ENCODE measurements around the gene AFDN. TPM values are rescaled to one million over a fixed set of nuclear protein-coding genes. Genes with fewer than 3 reads are reported as not detected.

The AFDN gene
- total RNA-seq, 1 donor from 2014 or later, result 102 TPM

DNA sequence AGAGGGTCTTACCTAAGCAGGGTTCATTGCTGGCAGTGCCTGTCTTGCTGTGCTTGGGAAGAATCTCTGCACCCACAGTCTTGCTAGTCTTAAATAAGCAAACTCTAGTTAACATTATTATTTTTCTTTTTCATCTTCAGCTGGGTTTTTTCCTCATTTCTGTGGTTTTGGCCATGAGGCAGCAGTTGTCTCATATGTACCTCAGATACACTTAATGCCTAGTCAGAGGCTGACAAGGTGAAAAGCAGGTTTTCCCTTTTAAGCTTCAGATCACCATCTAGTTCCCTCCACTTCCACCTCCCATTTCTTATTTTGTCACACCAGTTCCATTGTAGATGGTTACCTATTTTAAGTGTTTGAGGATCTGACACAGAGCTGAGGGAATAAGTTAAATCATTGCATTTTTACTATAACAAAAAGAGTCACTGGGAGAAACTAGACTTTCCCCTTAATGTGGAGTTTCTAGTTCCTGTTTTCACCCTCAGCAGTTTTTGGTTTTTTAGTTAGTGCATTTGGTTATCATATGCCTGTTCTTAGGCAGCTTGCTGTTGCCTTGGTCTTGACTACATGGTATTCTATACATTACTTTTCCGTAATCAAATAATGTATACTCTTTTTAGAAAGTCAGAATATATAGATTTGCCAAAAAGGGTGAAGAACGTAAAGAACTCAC lies 46.0 kb downstream of the AFDN start:
- TF ChIP-seq, protein P1, sequence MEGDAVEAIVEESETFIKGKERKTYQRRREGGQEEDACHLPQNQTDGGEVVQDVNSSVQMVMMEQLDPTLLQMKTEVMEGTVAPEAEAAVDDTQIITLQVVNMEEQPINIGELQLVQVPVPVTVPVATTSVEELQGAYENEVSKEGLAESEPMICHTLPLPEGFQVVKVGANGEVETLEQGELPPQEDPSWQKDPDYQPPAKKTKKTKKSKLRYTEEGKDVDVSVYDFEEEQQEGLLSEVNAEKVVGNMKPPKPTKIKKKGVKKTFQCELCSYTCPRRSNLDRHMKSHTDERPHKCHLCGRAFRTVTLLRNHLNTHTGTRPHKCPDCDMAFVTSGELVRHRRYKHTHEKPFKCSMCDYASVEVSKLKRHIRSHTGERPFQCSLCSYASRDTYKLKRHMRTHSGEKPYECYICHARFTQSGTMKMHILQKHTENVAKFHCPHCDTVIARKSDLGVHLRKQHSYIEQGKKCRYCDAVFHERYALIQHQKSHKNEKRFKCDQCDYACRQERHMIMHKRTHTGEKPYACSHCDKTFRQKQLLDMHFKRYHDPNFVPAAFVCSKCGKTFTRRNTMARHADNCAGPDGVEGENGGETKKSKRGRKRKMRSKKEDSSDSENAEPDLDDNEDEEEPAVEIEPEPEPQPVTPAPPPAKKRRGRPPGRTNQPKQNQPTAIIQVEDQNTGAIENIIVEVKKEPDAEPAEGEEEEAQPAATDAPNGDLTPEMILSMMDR (IDR thresholded peaks at IDR 0.05; ENCODE audit: insufficient read depth, low read depth, low read length), result no peak
- TF ChIP-seq EZH2 (IDR thresholded peaks at IDR 0.05; ENCODE audit: insufficient read depth, low read length), result no peak
- Mint-ChIP-seq H3K27me3 (ENCODE audit: low read depth, unreplicated experiment) (no peaks in the 10 kb centered on the region), H3K36me3 (ENCODE audit: low read depth, unreplicated experiment) (peaks cover 17% of the 10 kb centered on the region), H3K27ac (ENCODE audit: unreplicated experiment) (no peak overlapping the region), H3K4me1 (ENCODE audit: low read depth, unreplicated experiment) (peaks cover 13% of the 10 kb centered on the region), H3K9me3 (ENCODE audit: unreplicated experiment) (no peaks in the 10 kb centered on the region), H3K4me3 (ENCODE audit: unreplicated experiment) (no peak overlapping the region)
- Histone ChIP-seq H3K9me3 (ENCODE audit: insufficient read depth, low read depth, low read length) (no peaks in the 10 kb centered on the region), H3K4me3 (ENCODE audit: insufficient read depth, low read depth, low read length) (no peak overlapping the region), H3K9ac (ENCODE audit: low read length) (no peak overlapping the region), H4K20me1 (ENCODE audit: insufficient read depth, low read length) (no peaks in the 10 kb centered on the region), H3K79me2 (ENCODE audit: insufficient read depth, low read length) (no peaks in the 10 kb centered on the region), H3K27me3 (ENCODE audit: insufficient read depth, low read length) (no peaks in the 10 kb centered on the region), H3K4me1 (ENCODE audit: insufficient read depth, low read length) (no peaks in the 10 kb centered on the region), H3K4me2 (ENCODE audit: low read length) (no peak overlapping the region), H3K36me3 (ENCODE audit: insufficient read depth, low read length) (no peaks in the 10 kb centered on the region), H3K27ac (ENCODE audit: low read depth, low read length) (no peak overlapping the region), H2AFZ (ENCODE audit: low read depth, low read length) (no peak overlapping the region)
- DNase-seq (ENCODE audit: low read depth), result peak; percentile 46
- FAIRE-seq, result no peak

DNA sequence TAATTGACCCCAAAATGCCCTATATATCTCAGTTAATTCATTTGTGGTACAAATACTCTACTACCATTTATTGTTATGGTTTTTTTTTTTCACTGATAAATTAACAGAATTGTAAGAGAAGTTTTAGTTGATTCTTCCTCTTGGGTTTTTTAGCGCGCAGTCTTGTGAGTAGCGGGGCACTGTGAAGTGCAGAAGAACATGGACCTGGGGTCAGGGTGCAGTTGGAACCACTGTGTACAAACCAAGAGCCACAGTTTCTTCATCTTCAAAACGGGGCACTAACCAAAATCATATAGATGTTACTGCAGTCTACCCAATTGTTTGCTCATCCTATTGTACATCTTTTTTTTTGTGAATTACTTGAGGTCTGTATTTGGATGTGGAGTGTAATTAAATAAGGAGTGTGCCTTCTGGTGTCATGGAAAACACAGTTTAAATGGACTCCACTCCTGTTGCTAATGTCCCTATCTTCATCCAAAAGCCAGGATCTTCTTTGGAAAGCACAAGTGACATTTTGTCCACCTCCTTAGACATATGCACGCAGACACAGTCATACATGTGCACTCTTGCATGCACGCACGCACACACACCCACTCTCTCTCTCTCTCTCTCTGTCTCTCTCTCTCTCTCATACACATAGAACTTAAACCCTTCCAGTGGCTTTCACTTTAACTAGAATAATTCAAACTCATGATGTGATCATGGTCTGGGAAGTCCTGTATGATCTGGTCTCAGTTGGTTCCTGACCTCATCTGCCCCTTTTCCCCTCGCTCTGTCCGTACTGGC lies 51.5 kb downstream of the AFDN start:
- Mint-ChIP-seq H3K9me3 (ENCODE audit: unreplicated experiment) (no peaks in the 10 kb centered on the region), H3K4me3 (ENCODE audit: unreplicated experiment) (no peak overlapping the region), H3K4me1 (ENCODE audit: low read depth, unreplicated experiment) (peaks cover 9% of the 10 kb centered on the region), H3K27me3 (ENCODE audit: low read depth, unreplicated experiment) (no peaks in the 10 kb centered on the region), H3K36me3 (ENCODE audit: low read depth, unreplicated experiment) (peaks cover 23% of the 10 kb centered on the region), H3K27ac (ENCODE audit: unreplicated experiment) (no peak overlapping the region)
- Histone ChIP-seq H3K9ac (ENCODE audit: low read length) (no peak overlapping the region), H4K20me1 (ENCODE audit: insufficient read depth, low read length) (no peaks in the 10 kb centered on the region), H3K27me3 (ENCODE audit: insufficient read depth, low read length) (no peaks in the 10 kb centered on the region), H3K36me3 (ENCODE audit: insufficient read depth, low read length) (peaks cover 8% of the 10 kb centered on the region), H3K4me2 (ENCODE audit: low read length) (no peak overlapping the region), H2AFZ (ENCODE audit: low read depth, low read length) (no peak overlapping the region), H3K9me3 (ENCODE audit: insufficient read depth, low read depth, low read length) (no peaks in the 10 kb centered on the region), H3K79me2 (ENCODE audit: insufficient read depth, low read length) (no peaks in the 10 kb centered on the region), H3K27ac (ENCODE audit: low read depth, low read length) (no peak overlapping the region), H3K4me3 (ENCODE audit: insufficient read depth, low read depth, low read length) (no peak overlapping the region), H3K4me1 (ENCODE audit: insufficient read depth, low read length) (no peaks in the 10 kb centered on the region)
- no peak for TF ChIP-seq EZH2 (IDR thresholded peaks at IDR 0.05; ENCODE audit: insufficient read depth, low read length)
- no peak for FAIRE-seq
- DNase-seq (ENCODE audit: low read depth), result no peak

DNA sequence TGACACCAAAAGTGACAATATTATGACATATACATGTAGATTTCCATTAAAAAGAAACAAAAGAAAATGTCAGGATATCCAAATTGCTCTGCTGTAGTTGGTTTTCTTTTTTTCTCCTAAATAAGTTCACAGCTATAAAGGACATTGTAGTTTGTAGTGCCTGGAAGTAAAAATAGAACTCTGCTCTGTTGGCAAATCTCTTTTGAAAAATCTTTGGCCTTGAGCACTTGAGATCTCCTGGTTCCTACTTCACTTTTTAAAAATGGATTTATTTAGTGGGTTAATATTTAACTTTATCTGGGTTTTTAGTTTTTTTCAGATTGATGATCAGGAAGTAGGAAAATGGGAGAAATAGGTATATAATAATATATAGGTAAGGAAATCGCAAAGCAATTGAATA lies 52.9 kb downstream of the AFDN start:
- H3K4me1 ChIP-seq (ENCODE audit: insufficient read depth, low read length), result no peaks in the 10 kb centered on the region
- no peaks in the 10 kb centered on the region for H3K79me2 ChIP-seq (ENCODE audit: insufficient read depth, low read length)
- H3K9me3 Mint-ChIP-seq (ENCODE audit: unreplicated experiment), result no peaks in the 10 kb centered on the region
- H3K4me2 ChIP-seq (ENCODE audit: low read length), result no peak overlapping the region
- DNase-seq (ENCODE audit: low read depth), result no peak
- no peak overlapping the region for H3K27ac ChIP-seq (ENCODE audit: low read depth, low read length)
- peaks cover 8% of the 10 kb centered on the region for H3K36me3 ChIP-seq (ENCODE audit: insufficient read depth, low read length)
- H3K4me3 ChIP-seq (ENCODE audit: insufficient read depth, low read depth, low read length), result no peak overlapping the region
- no peak for FAIRE-seq
- no peak for TF ChIP-seq EZH2 (IDR thresholded peaks at IDR 0.05; ENCODE audit: insufficient read depth, low read length)
- TF ChIP-seq, protein P1 (IDR thresholded peaks at IDR 0.05; ENCODE audit: insufficient read depth, low read depth, low read length), result no peak
- H3K27ac Mint-ChIP-seq (ENCODE audit: unreplicated experiment), result no peak overlapping the region
- no peaks in the 10 kb centered on the region for H4K20me1 ChIP-seq (ENCODE audit: insufficient read depth, low read length)
- H3K4me3 Mint-ChIP-seq (ENCODE audit: unreplicated experiment), result no peak overlapping the region
- no peaks in the 10 kb centered on the region for H3K9me3 ChIP-seq (ENCODE audit: insufficient read depth, low read depth, low read length)
- no peak overlapping the region for H3K9ac ChIP-seq (ENCODE audit: low read length)
- H3K4me1 Mint-ChIP-seq (ENCODE audit: low read depth, unreplicated experiment), result peaks cover 9% of the 10 kb centered on the region
- peaks cover 23% of the 10 kb centered on the region for H3K36me3 Mint-ChIP-seq (ENCODE audit: low read depth, unreplicated experiment)
- no peaks in the 10 kb centered on the region for H3K27me3 Mint-ChIP-seq (ENCODE audit: low read depth, unreplicated experiment)
- no peaks in the 10 kb centered on the region for H3K27me3 ChIP-seq (ENCODE audit: insufficient read depth, low read length)
- H2AFZ ChIP-seq (ENCODE audit: low read depth, low read length), result no peak overlapping the region

Measured in astrocyte (in vitro differentiated cells and primary cell).